HFFc6 (cell line): ENCODE results near the gene MAP3K4. TPM values are rescaled to one million over a fixed set of nuclear protein-coding genes. Genes with fewer than 3 reads are reported as not detected.

ENCODE experiments used
- DNase-seq: peaks from one replicate; pipeline ENCODE4 v3.0.0-alpha.2; 2018
- H3K27ac Mint-ChIP-seq: 2 replicates; pipeline ENCODE4 v1.8.0; 2020; ENCODE audit warnings: mild to moderate bottlenecking, mixed read lengths
- H3K27me3 Mint-ChIP-seq: 2 replicates; pipeline ENCODE4 v1.8.0; 2021; ENCODE audit warnings: mild to moderate bottlenecking, moderate library complexity, mixed read lengths; ENCODE audit not compliant: insufficient read depth
- H3K36me3 Mint-ChIP-seq: 2 replicates; pipeline ENCODE4 v1.8.0; 2021; ENCODE audit warnings: low read depth, mixed read lengths
- H3K4me1 Mint-ChIP-seq: 2 replicates; pipeline ENCODE4 v1.8.0; 2020; ENCODE audit warnings: low read depth, mixed read lengths
- H3K4me3 Mint-ChIP-seq: 2 replicates; pipeline ENCODE4 v1.8.0; 2020; ENCODE audit warnings: mild to moderate bottlenecking, moderate library complexity, mixed read lengths
- H3K9me3 Mint-ChIP-seq: 2 replicates; pipeline ENCODE4 v1.8.0; 2020; ENCODE audit warnings: mild to moderate bottlenecking, mixed read lengths
- total RNA-seq, 6 experiments: library from RNA; stranded (reverse); fragmentation: NEBNext Ultra II Directional; extraction: Animal tissue kit (Norgen Biotek cat#: 25700); gene quantifications; 2 replicates in 1 of 6; 3 replicates in 5 of 6; pipeline ENCODE4 v1.2.3, GENCODE V29; 2021
- TF ChIP-seq, protein P1 (sequence below): fragments of 200-600 bp; sonication (generic); IDR thresholded peaks from 2 replicates; pipeline ENCODE4 v1.5.0; 2021; ENCODE audit warnings: antibody characterized with exemption, mild to moderate bottlenecking

The MAP3K4 gene
- total RNA-seq, 6 experiments from 2014 or later = 16.8 to 26.2 (median 22.3) TPM

- no peak overlapping the region for H3K4me3 Mint-ChIP-seq
- peaks cover 74% of the 10 kb centered on the region for H3K36me3 Mint-ChIP-seq
- peaks cover 29% of the 10 kb centered on the region for H3K4me1 Mint-ChIP-seq
- H3K9me3 Mint-ChIP-seq = no peaks in the 10 kb centered on the region
- TF ChIP-seq, protein P1, sequence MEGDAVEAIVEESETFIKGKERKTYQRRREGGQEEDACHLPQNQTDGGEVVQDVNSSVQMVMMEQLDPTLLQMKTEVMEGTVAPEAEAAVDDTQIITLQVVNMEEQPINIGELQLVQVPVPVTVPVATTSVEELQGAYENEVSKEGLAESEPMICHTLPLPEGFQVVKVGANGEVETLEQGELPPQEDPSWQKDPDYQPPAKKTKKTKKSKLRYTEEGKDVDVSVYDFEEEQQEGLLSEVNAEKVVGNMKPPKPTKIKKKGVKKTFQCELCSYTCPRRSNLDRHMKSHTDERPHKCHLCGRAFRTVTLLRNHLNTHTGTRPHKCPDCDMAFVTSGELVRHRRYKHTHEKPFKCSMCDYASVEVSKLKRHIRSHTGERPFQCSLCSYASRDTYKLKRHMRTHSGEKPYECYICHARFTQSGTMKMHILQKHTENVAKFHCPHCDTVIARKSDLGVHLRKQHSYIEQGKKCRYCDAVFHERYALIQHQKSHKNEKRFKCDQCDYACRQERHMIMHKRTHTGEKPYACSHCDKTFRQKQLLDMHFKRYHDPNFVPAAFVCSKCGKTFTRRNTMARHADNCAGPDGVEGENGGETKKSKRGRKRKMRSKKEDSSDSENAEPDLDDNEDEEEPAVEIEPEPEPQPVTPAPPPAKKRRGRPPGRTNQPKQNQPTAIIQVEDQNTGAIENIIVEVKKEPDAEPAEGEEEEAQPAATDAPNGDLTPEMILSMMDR = no peak
- no peak for DNase-seq
- H3K27ac Mint-ChIP-seq = no peak overlapping the region
- H3K27me3 Mint-ChIP-seq = no peaks in the 10 kb centered on the region; the same call in 1 of the 2 replicates
Measured at GRCh38 chr6:161108916-161109315, 117.3 kb downstream of the MAP3K4 start.

- H3K4me1 Mint-ChIP-seq = peaks cover 29% of the 10 kb centered on the region
- TF ChIP-seq, protein P1 = no peak
- H3K4me3 Mint-ChIP-seq = no peak overlapping the region
- peaks cover 73% of the 10 kb centered on the region for H3K36me3 Mint-ChIP-seq
- no peaks in the 10 kb centered on the region for H3K9me3 Mint-ChIP-seq
- H3K27me3 Mint-ChIP-seq = no peaks in the 10 kb centered on the region; the same call in 1 of the 2 replicates
- H3K27ac Mint-ChIP-seq = no peak overlapping the region
- no peak for DNase-seq
Measured at GRCh38 chr6:161109366-161109765, 117.8 kb downstream of the MAP3K4 start.

- Mint-ChIP-seq H3K27ac (no peak overlapping the region), H3K4me1 (peaks cover 23% of the 10 kb centered on the region), H3K27me3 (no peaks in the 10 kb centered on the region; the same call in 1 of the 2 replicates), H3K4me3 (no peak overlapping the region), H3K9me3 (no peaks in the 10 kb centered on the region), H3K36me3 (peaks cover 70% of the 10 kb centered on the region)
- TF ChIP-seq, protein P1 = no peak
- no peak for DNase-seq
Measured at GRCh38 chr6:161110028-161110779, 118.6 kb downstream of the MAP3K4 start.

DNA sequence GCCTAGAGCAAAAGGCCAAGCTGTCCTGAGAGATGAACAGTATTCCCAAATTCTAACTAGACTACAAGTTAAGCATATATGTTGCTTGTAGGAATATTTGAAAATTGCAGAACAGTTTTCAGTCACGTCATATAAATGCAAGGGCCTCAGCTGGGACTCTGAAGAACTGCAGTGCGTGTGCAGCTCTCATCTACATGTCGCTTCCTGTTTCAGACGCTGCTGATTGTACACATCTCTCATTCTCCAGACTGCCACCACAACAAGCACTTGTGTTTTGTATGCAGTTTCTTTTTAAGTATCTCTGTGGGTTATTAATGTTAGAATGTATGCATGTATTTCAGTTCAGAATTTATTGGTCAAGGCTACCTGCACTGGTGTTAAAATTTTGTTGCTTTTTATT, 119.7 kb downstream of the MAP3K4 start:
- Mint-ChIP-seq H3K27me3 (no peaks in the 10 kb centered on the region; the same call in 1 of the 2 replicates), H3K27ac (no peak overlapping the region), H3K36me3 (peaks cover 70% of the 10 kb centered on the region), H3K4me1 (peaks cover 12% of the 10 kb centered on the region), H3K9me3 (no peaks in the 10 kb centered on the region), H3K4me3 (no peak overlapping the region)
- no peak for DNase-seq
- TF ChIP-seq, protein P1 = no peak

GRCh38 chr6:161115468-161115867, 123.9 kb downstream of the MAP3K4 start:
- TF ChIP-seq, protein P1 = no peak
- Mint-ChIP-seq H3K27ac (no peak overlapping the region), H3K27me3 (no peaks in the 10 kb centered on the region), H3K4me3 (no peak overlapping the region), H3K36me3 (peaks cover 66% of the 10 kb centered on the region), H3K9me3 (peaks cover 4% of the 10 kb centered on the region; the same call in 1 of the 2 replicates), H3K4me1 (no peaks in the 10 kb centered on the region)
- DNase-seq = no peak
